HEK293 (cell line): ENCODE results near the gene PKNOX2.

Experiments
- CTCF ChIA-PET: fragments of 350-600 bp; formaldehyde crosslinking; extraction: SDS; loops from one replicate; lab custom pipeline; 2021; ENCODE audit warnings: antibody characterized with exemption; lab: Yijun Ruan, JAX
- POLR2A ChIA-PET: fragments of 300-600 bp; formaldehyde crosslinking; extraction: SDS; loops from one replicate; lab custom pipeline; 2020; ENCODE audit warnings: antibody characterized with exemption, inconsistent platforms; lab: Yijun Ruan, JAX
- H3K27ac ChIP-seq: fragments of 200-500 bp; sonication (Bioruptor generic); 2 replicates; pipeline ENCODE4 v1.5.1; 2014; ENCODE audit warnings: low read depth, low read length, control low read depth, inconsistent platforms; ENCODE audit errors: extremely low read depth
- H3K36me3 ChIP-seq, 2 experiments: fragments of 200-500 bp in 1 of 2; sonication (Bioruptor generic) in 1 of 2; 1 replicate in 1 of 2; 2 replicates in 1 of 2; pipeline ENCODE4 v1.5.1; 2014 to 2017; ENCODE audit warnings: inconsistent platforms in 2 of 2, low read length in 2 of 2; ENCODE audit not compliant: control insufficient read depth in 2 of 2, insufficient read depth in 1 of 2
- H3K4me1 ChIP-seq: fragments of 200-500 bp; sonication (Bioruptor generic); 2 replicates; pipeline ENCODE4 v1.5.1; 2014; ENCODE audit warnings: mild to moderate bottlenecking, low read length, inconsistent platforms; ENCODE audit not compliant: control insufficient read depth, insufficient read depth
- H3K4me3 ChIP-seq: 2 replicates; pipeline ENCODE4 v1.5.1; 2011; ENCODE audit warnings: low read depth, mild to moderate bottlenecking, control low read depth, low read length, moderate library complexity
- H3K9me3 ChIP-seq: fragments of 200-500 bp; sonication (Bioruptor generic); 2 replicates; pipeline ENCODE4 v1.5.1; 2014; ENCODE audit warnings: low read depth, low read length, inconsistent platforms; ENCODE audit not compliant: control insufficient read depth, insufficient read depth
- ATF2 ChIP-seq: fragments of 450-650 bp; formaldehyde crosslinking; IDR thresholded peaks from 2 replicates; pipeline ENCODE4 v1.5.1; 2016; ENCODE audit warnings: missing biosample characterization, missing genetic modification characterization, low read depth
- BCL11A ChIP-seq: fragments of 450-650 bp; formaldehyde crosslinking; IDR thresholded peaks from 2 replicates; pipeline ENCODE4 v1.5.1; 2016; ENCODE audit warnings: low read depth, missing biosample characterization, missing genetic modification characterization
- EGR2 ChIP-seq: fragments of 450-650 bp; formaldehyde crosslinking; IDR thresholded peaks from 2 replicates; pipeline ENCODE4 v1.5.1; 2016; ENCODE audit warnings: low read depth, missing biosample characterization, missing genetic modification characterization
- HIC1 ChIP-seq: fragments of 450-650 bp; formaldehyde crosslinking; IDR thresholded peaks from 2 replicates; pipeline ENCODE4 v1.5.1; 2016; ENCODE audit warnings: missing biosample characterization, missing genetic modification characterization
- KLF1 ChIP-seq: fragments of 450-650 bp; formaldehyde crosslinking; IDR thresholded peaks from 2 replicates; pipeline ENCODE4 v1.5.1; 2016; ENCODE audit warnings: missing biosample characterization, missing genetic modification characterization
- KLF9 ChIP-seq: fragments of 450-650 bp; formaldehyde crosslinking; IDR thresholded peaks from 2 replicates; pipeline ENCODE4 v1.5.1; 2016; ENCODE audit warnings: missing biosample characterization, missing genetic modification characterization, low read depth
- REPIN1 ChIP-seq: fragments of 450-650 bp; formaldehyde crosslinking; IDR thresholded peaks from 2 replicates; pipeline ENCODE4 v1.5.1; 2017; ENCODE audit warnings: missing biosample characterization, missing genetic modification characterization, low read depth
- ZBTB10 ChIP-seq: fragments of 450-650 bp; formaldehyde crosslinking; IDR thresholded peaks from 2 replicates; pipeline ENCODE4 v1.5.1; 2016; ENCODE audit warnings: missing biosample characterization, missing genetic modification characterization
- ZBTB44 ChIP-seq: fragments of 450-650 bp; IDR thresholded peaks from 2 replicates; pipeline ENCODE4 v1.5.1; 2018; ENCODE audit warnings: missing biosample characterization, mild to moderate bottlenecking, missing genetic modification characterization
- ZBTB7A ChIP-seq: fragments of 450-650 bp; formaldehyde crosslinking; IDR thresholded peaks from 2 replicates; pipeline ENCODE4 v1.5.1; 2016; ENCODE audit warnings: low read depth, missing biosample characterization, missing genetic modification characterization
- ZFHX2 ChIP-seq: fragments of 450-650 bp; formaldehyde crosslinking; conservative IDR thresholded peaks from 2 replicates; pipeline ENCODE4 v1.5.1; 2016; ENCODE audit warnings: missing biosample characterization, missing genetic modification characterization
- ZNF266 ChIP-seq: fragments of 450-650 bp; formaldehyde crosslinking; IDR thresholded peaks from 2 replicates; pipeline ENCODE4 v1.5.1; 2016; ENCODE audit warnings: missing biosample characterization, missing genetic modification characterization, low read depth
- ZNF335 ChIP-seq: fragments of 450-650 bp; formaldehyde crosslinking; conservative IDR thresholded peaks from 2 replicates; pipeline ENCODE4 v1.5.1; 2016; ENCODE audit warnings: missing biosample characterization, missing genetic modification characterization
- ZNF350 ChIP-seq: fragments of 450-650 bp; formaldehyde crosslinking; IDR thresholded peaks from 2 replicates; pipeline ENCODE4 v1.5.0; 2017; ENCODE audit warnings: missing biosample characterization, mild to moderate bottlenecking, missing genetic modification characterization
- ZNF37A ChIP-seq: fragments of 450-650 bp; IDR thresholded peaks from 2 replicates; pipeline ENCODE4 v1.5.1; 2018; ENCODE audit warnings: missing biosample characterization, missing genetic modification characterization
- ZNF394 ChIP-seq: fragments of 450-650 bp; formaldehyde crosslinking; IDR thresholded peaks from 2 replicates; pipeline ENCODE4 v1.5.1; 2016; ENCODE audit warnings: missing biosample characterization, missing genetic modification characterization, mild to moderate bottlenecking, moderate library complexity, borderline replicate concordance
- ZNF416 ChIP-seq: fragments of 450-650 bp; formaldehyde crosslinking; IDR thresholded peaks from 2 replicates; pipeline ENCODE4 v1.5.1; 2016; ENCODE audit warnings: missing biosample characterization, missing genetic modification characterization
- ZNF449 ChIP-seq: fragments of 450-650 bp; formaldehyde crosslinking; IDR thresholded peaks from 2 replicates; pipeline ENCODE4 v1.5.1; 2017; ENCODE audit warnings: missing biosample characterization, mild to moderate bottlenecking, missing genetic modification characterization, moderate library complexity
- ZNF488 ChIP-seq: fragments of 450-650 bp; formaldehyde crosslinking; IDR thresholded peaks from 2 replicates; pipeline ENCODE4 v1.5.1; 2016; ENCODE audit warnings: missing biosample characterization, missing genetic modification characterization
- ZNF571 ChIP-seq: fragments of 450-650 bp; formaldehyde crosslinking; IDR thresholded peaks from 2 replicates; pipeline ENCODE4 v1.5.0; 2017; ENCODE audit warnings: missing biosample characterization, missing genetic modification characterization
- ZNF624 ChIP-seq: fragments of 450-650 bp; formaldehyde crosslinking; IDR thresholded peaks from 2 replicates; pipeline ENCODE4 v1.5.1; 2017; ENCODE audit warnings: missing biosample characterization, missing genetic modification characterization
- ZNF792 ChIP-seq: fragments of 450-650 bp; formaldehyde crosslinking; IDR thresholded peaks from 2 replicates; pipeline ENCODE4 v1.5.1; 2016; ENCODE audit warnings: missing biosample characterization, missing genetic modification characterization
- ZNF830 ChIP-seq: fragments of 450-650 bp; IDR thresholded peaks from 2 replicates; pipeline ENCODE4 v1.5.0; 2018; ENCODE audit warnings: missing biosample characterization, missing genetic modification characterization, low read depth, mild to moderate bottlenecking, moderate library complexity
- ZSCAN16 ChIP-seq: fragments of 450-650 bp; formaldehyde crosslinking; IDR thresholded peaks from 2 replicates; pipeline ENCODE4 v1.5.1; 2016; ENCODE audit warnings: missing biosample characterization, missing genetic modification characterization
- ZSCAN23 ChIP-seq: fragments of 450-650 bp; formaldehyde crosslinking; IDR thresholded peaks from 2 replicates; pipeline ENCODE4 v1.5.1; 2016; ENCODE audit warnings: missing biosample characterization, missing genetic modification characterization

Gene PKNOX2

GRCh38 chr11:125382314-125382791 lies 217.8 kb downstream of the PKNOX2 start:
- TF ChIP-seq ZNF416 (tag by site-specific recombination) (no peak), ZBTB44 (no peak), ZSCAN16 (tag by site-specific recombination) (no peak), ZNF571 (tag by site-specific recombination) (no peak), ZSCAN23 (tag by site-specific recombination) (no peak), ZNF830 (tag by site-specific recombination) (no peak), EGR2 (tag by site-specific recombination) (no peak), ZNF394 (no peak), REPIN1 (tag by site-specific recombination) (no peak), ZNF335 (tag by site-specific recombination) (no peak), ZNF624 (tag by site-specific recombination) (no peak)
- Histone ChIP-seq H3K27ac (no peak overlapping the region), H3K4me1 (no peaks in the 10 kb centered on the region), H3K4me3 (no peak overlapping the region), H3K36me3 (peaks cover 0 to 3% of the 10 kb centered on the region in 2 experiments; a peak in 1 of 3 replicates), H3K9me3 (no peaks in the 10 kb centered on the region)
- POLR2A ChIA-PET: no interaction called here
- CTCF ChIA-PET: interaction anchor here (1.2 to 1.6 kb wide), 2 partner anchors 27 to 30 kb away, joined by 3 read pairs; no protein-coding TSS in a partner anchor

GRCh38 chr11:125382822-125383221 lies 218.3 kb downstream of the PKNOX2 start:
- no peaks in the 10 kb centered on the region for H3K9me3 ChIP-seq
- H3K4me1 ChIP-seq: no peaks in the 10 kb centered on the region
- peaks cover 0 to 3% of the 10 kb centered on the region in 2 experiments; a peak in 1 of 3 replicates for H3K36me3 ChIP-seq
- no peak overlapping the region for H3K4me3 ChIP-seq
- POLR2A ChIA-PET: no interaction called here
- CTCF ChIA-PET: interaction anchor here (1.6 kb wide), 1 partner anchor 28 kb away, joined by 3 read pairs; no protein-coding TSS in a partner anchor
- H3K27ac ChIP-seq: no peak overlapping the region
- TF ChIP-seq ZNF488 (tag by site-specific recombination): no peak
- TF ChIP-seq ZFHX2 (tag by site-specific recombination): no peak
- no peak for TF ChIP-seq ZNF449 (tag by site-specific recombination)
- no peak for TF ChIP-seq ZNF830 (tag by site-specific recombination)
- TF ChIP-seq ZNF37A: no peak
- no peak for TF ChIP-seq ZBTB7A (tag by site-specific recombination)
- no peak for TF ChIP-seq BCL11A (tag by site-specific recombination)
- TF ChIP-seq HIC1 (tag by site-specific recombination): no peak
- no peak for TF ChIP-seq ZNF792 (tag by site-specific recombination)
- TF ChIP-seq ZNF416 (tag by site-specific recombination): no peak
- no peak for TF ChIP-seq ZBTB10 (tag by site-specific recombination)
- no peak for TF ChIP-seq ATF2 (tag by site-specific recombination)
- TF ChIP-seq KLF9: no peak
- no peak for TF ChIP-seq KLF1 (tag by site-specific recombination)
- no peak for TF ChIP-seq ZNF350 (tag by site-specific recombination)
- no peak for TF ChIP-seq ZNF266 (tag by site-specific recombination)
